ENCODE results near the gene KCNIP3.

DNA sequence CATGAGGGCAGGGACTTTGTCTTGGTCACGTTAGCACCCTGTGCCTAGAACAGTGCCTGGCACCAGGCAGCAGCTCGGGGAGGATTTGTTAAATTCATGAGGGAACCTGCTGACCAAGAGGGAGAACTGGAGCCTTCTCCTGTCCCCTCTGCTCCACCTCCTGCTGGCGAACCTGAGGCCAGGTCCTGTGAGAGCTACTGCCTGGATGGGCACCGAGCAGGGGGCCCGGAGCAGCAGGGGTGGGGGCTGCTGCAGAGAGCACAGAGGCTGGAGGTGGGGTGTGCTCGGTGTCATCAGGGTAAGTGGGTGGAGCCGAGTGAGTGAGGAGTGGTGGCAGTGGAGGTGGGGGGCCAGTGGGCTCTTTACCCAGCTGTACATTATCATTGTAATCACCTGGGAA lies 53.2 kb downstream of the KCNIP3 start:
- TF ChIP-seq, protein P1, sequence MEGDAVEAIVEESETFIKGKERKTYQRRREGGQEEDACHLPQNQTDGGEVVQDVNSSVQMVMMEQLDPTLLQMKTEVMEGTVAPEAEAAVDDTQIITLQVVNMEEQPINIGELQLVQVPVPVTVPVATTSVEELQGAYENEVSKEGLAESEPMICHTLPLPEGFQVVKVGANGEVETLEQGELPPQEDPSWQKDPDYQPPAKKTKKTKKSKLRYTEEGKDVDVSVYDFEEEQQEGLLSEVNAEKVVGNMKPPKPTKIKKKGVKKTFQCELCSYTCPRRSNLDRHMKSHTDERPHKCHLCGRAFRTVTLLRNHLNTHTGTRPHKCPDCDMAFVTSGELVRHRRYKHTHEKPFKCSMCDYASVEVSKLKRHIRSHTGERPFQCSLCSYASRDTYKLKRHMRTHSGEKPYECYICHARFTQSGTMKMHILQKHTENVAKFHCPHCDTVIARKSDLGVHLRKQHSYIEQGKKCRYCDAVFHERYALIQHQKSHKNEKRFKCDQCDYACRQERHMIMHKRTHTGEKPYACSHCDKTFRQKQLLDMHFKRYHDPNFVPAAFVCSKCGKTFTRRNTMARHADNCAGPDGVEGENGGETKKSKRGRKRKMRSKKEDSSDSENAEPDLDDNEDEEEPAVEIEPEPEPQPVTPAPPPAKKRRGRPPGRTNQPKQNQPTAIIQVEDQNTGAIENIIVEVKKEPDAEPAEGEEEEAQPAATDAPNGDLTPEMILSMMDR (conservative IDR thresholded peaks at IDR 0.05), result no peak
- no peak for TF ChIP-seq ZFX (IDR thresholded peaks at IDR 0.05)

All from C4-2B (cell line).